IPS-18a (cell line): Measurements from ENCODE around the gene CASP12.

ENCODE experiments used
- H3K27ac ChIP-seq: one replicate; pipeline ENCODE4 v1.5.1; 2013; ENCODE audit warnings: low read length
- H3K27me3 ChIP-seq: one replicate; pipeline ENCODE4 v1.6.1; 2013; ENCODE audit warnings: mild to moderate bottlenecking, low read length; ENCODE audit not compliant: control insufficient read depth, insufficient read depth
- H3K36me3 ChIP-seq: one replicate; pipeline ENCODE4 v1.6.1; 2013; ENCODE audit warnings: low read depth, low read length; ENCODE audit not compliant: control insufficient read depth
- H3K4me1 ChIP-seq: one replicate; pipeline ENCODE4 v1.6.1; 2013; ENCODE audit warnings: low read depth, low read length; ENCODE audit not compliant: control insufficient read depth
- H3K4me3 ChIP-seq: one replicate; pipeline ENCODE4 v1.5.1; 2013; ENCODE audit warnings: low read length
- H3K9ac ChIP-seq: one replicate; pipeline ENCODE4 v1.6.1; 2013; ENCODE audit warnings: mild to moderate bottlenecking, low read length, moderate library complexity
- H3K9me3 ChIP-seq: one replicate; pipeline ENCODE4 v1.6.1; 2013; ENCODE audit warnings: low read depth, low read length; ENCODE audit not compliant: control insufficient read depth

Gene CASP12

GRCh38 chr11:104881117-104881794 lies 17.0 kb downstream of the CASP12 start:
- H3K4me3 ChIP-seq, result no peak overlapping the region
- no peaks in the 10 kb centered on the region for H3K27me3 ChIP-seq
- H3K36me3 ChIP-seq, result no peaks in the 10 kb centered on the region
- no peaks in the 10 kb centered on the region for H3K4me1 ChIP-seq
- H3K9ac ChIP-seq, result no peak overlapping the region
- H3K9me3 ChIP-seq, result no peaks in the 10 kb centered on the region
- H3K27ac ChIP-seq, result no peak overlapping the region

GRCh38 chr11:104879514-104880190 lies 18.6 kb downstream of the CASP12 start:
- H3K27me3 ChIP-seq, result no peaks in the 10 kb centered on the region
- no peaks in the 10 kb centered on the region for H3K4me1 ChIP-seq
- H3K9me3 ChIP-seq, result no peaks in the 10 kb centered on the region
- H3K4me3 ChIP-seq, result no peak overlapping the region
- H3K9ac ChIP-seq, result no peak overlapping the region
- no peaks in the 10 kb centered on the region for H3K36me3 ChIP-seq
- H3K27ac ChIP-seq, result no peak overlapping the region

- no peaks in the 10 kb centered on the region for H3K36me3 ChIP-seq
- H3K27me3 ChIP-seq, result no peaks in the 10 kb centered on the region
- no peak overlapping the region for H3K4me3 ChIP-seq
- no peak overlapping the region for H3K9ac ChIP-seq
- H3K9me3 ChIP-seq, result no peaks in the 10 kb centered on the region
- H3K27ac ChIP-seq, result no peak overlapping the region
- no peaks in the 10 kb centered on the region for H3K4me1 ChIP-seq
These were observed 21.3 kb downstream of the CASP12 start for GRCh38 chr11:104876861-104877431.

GRCh38 chr11:104876324-104876723 lies 21.9 kb downstream of the CASP12 start:
- Histone ChIP-seq H3K27ac (no peak overlapping the region), H3K27me3 (no peaks in the 10 kb centered on the region)

GRCh38 chr11:104873252-104873651 lies 25.0 kb downstream of the CASP12 start:
- Histone ChIP-seq H3K9ac (no peak overlapping the region), H3K27ac (no peak overlapping the region), H3K27me3 (no peaks in the 10 kb centered on the region), H3K9me3 (no peaks in the 10 kb centered on the region), H3K36me3 (no peaks in the 10 kb centered on the region), H3K4me1 (peaks cover 6% of the 10 kb centered on the region), H3K4me3 (no peak overlapping the region)

More at GRCh38 chr11:104876324-104876723, 21.9 kb downstream of the CASP12 start:
- Histone ChIP-seq H3K9me3 (no peaks in the 10 kb centered on the region), H3K36me3 (no peaks in the 10 kb centered on the region), H3K9ac (no peak overlapping the region), H3K4me1 (no peaks in the 10 kb centered on the region), H3K4me3 (no peak overlapping the region)

- Histone ChIP-seq H3K4me3 (no peak overlapping the region), H3K27ac (no peak overlapping the region)
These were observed 25.9 kb downstream of the CASP12 start for GRCh38 chr11:104872393-104872792.

GRCh38 chr11:104870910-104871309 lies 27.4 kb downstream of the CASP12 start:
- Histone ChIP-seq H3K4me3 (no peak overlapping the region), H3K9ac (no peak overlapping the region), H3K27ac (no peak overlapping the region), H3K36me3 (no peaks in the 10 kb centered on the region), H3K27me3 (no peaks in the 10 kb centered on the region), H3K9me3 (no peaks in the 10 kb centered on the region), H3K4me1 (peaks cover 6% of the 10 kb centered on the region)

More at GRCh38 chr11:104872393-104872792, 25.9 kb downstream of the CASP12 start:
- Histone ChIP-seq H3K36me3 (no peaks in the 10 kb centered on the region), H3K9ac (no peak overlapping the region), H3K4me1 (peaks cover 6% of the 10 kb centered on the region), H3K9me3 (no peaks in the 10 kb centered on the region), H3K27me3 (no peaks in the 10 kb centered on the region)

GRCh38 chr11:104866815-104867214 lies 31.4 kb downstream of the CASP12 start:
- H3K9me3 ChIP-seq, result no peaks in the 10 kb centered on the region
- H3K27ac ChIP-seq, result no peak overlapping the region
- no peak overlapping the region for H3K4me3 ChIP-seq
- H3K36me3 ChIP-seq, result no peaks in the 10 kb centered on the region
- no peak overlapping the region for H3K9ac ChIP-seq
- no peaks in the 10 kb centered on the region for H3K27me3 ChIP-seq
- peaks cover 6% of the 10 kb centered on the region for H3K4me1 ChIP-seq

- no peaks in the 10 kb centered on the region for H3K36me3 ChIP-seq
- no peaks in the 10 kb centered on the region for H3K9me3 ChIP-seq
- H3K27me3 ChIP-seq, result no peaks in the 10 kb centered on the region
- H3K27ac ChIP-seq, result no peak overlapping the region
- no peak overlapping the region for H3K9ac ChIP-seq
- peaks cover 11% of the 10 kb centered on the region for H3K4me1 ChIP-seq
- H3K4me3 ChIP-seq, result no peak overlapping the region
These were observed 39.1 kb downstream of the CASP12 start for GRCh38 chr11:104858882-104859775.

GRCh38 chr11:104856607-104857006 lies 41.7 kb downstream of the CASP12 start:
- H3K9ac ChIP-seq, result no peak overlapping the region
- no peak overlapping the region for H3K4me3 ChIP-seq
- peaks cover 11% of the 10 kb centered on the region for H3K4me1 ChIP-seq
- H3K9me3 ChIP-seq, result no peaks in the 10 kb centered on the region
- no peaks in the 10 kb centered on the region for H3K27me3 ChIP-seq
- no peaks in the 10 kb centered on the region for H3K36me3 ChIP-seq
- no peak overlapping the region for H3K27ac ChIP-seq

GRCh38 chr11:104855965-104856364 lies 42.3 kb downstream of the CASP12 start:
- no peak overlapping the region for H3K27ac ChIP-seq
- H3K36me3 ChIP-seq, result no peaks in the 10 kb centered on the region
- no peaks in the 10 kb centered on the region for H3K27me3 ChIP-seq
- H3K9me3 ChIP-seq, result no peaks in the 10 kb centered on the region
- H3K4me3 ChIP-seq, result no peak overlapping the region
- no peak overlapping the region for H3K9ac ChIP-seq
- H3K4me1 ChIP-seq, result peaks cover 11% of the 10 kb centered on the region
